ENCODE data around the gene ILRUN.

DNA sequence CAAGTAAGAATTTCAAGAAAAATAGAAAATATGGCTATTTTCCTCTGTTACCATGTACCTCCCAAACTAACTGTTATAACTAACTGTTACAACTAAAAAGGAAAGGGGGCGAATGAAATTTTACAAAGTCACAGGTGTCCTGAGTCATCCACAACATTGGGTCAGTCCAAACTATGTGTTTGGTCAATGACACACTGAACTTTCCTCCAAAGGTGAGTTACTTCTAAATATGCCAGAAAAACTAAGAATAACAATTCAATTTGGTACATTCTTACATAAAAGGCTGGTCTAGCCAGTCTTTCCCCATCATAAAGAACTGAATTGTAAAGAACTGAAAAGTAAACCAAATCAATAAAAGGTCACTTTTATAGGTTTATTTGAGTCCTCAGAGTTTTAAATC is 44.3 kb downstream of the ILRUN start:
- TF ChIP-seq TAF1 (IDR thresholded peaks at IDR 0.05; ENCODE audit: borderline replicate concordance, insufficient read depth, low read length) (no peak), POLR2AphosphoS5 (IDR thresholded peaks at IDR 0.05; ENCODE audit: low read depth, low read length) (no peak), FOXP2 (optimal IDR thresholded peaks at IDR 0.05; ENCODE audit: borderline replicate concordance, extremely low read depth, extremely low read length, insufficient read depth) (no peak)
- TF ChIP-seq, protein P1, sequence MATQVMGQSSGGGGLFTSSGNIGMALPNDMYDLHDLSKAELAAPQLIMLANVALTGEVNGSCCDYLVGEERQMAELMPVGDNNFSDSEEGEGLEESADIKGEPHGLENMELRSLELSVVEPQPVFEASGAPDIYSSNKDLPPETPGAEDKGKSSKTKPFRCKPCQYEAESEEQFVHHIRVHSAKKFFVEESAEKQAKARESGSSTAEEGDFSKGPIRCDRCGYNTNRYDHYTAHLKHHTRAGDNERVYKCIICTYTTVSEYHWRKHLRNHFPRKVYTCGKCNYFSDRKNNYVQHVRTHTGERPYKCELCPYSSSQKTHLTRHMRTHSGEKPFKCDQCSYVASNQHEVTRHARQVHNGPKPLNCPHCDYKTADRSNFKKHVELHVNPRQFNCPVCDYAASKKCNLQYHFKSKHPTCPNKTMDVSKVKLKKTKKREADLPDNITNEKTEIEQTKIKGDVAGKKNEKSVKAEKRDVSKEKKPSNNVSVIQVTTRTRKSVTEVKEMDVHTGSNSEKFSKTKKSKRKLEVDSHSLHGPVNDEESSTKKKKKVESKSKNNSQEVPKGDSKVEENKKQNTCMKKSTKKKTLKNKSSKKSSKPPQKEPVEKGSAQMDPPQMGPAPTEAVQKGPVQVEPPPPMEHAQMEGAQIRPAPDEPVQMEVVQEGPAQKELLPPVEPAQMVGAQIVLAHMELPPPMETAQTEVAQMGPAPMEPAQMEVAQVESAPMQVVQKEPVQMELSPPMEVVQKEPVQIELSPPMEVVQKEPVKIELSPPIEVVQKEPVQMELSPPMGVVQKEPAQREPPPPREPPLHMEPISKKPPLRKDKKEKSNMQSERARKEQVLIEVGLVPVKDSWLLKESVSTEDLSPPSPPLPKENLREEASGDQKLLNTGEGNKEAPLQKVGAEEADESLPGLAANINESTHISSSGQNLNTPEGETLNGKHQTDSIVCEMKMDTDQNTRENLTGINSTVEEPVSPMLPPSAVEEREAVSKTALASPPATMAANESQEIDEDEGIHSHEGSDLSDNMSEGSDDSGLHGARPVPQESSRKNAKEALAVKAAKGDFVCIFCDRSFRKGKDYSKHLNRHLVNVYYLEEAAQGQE (IDR thresholded peaks at IDR 0.05; ENCODE audit: insufficient read depth in 1 of 2, low read depth in 2 of 2, low read length in 2 of 2), result no peak
